NCI-H460 (cell line): Measurements from ENCODE around the gene NPB. TPM values are rescaled to one million over a fixed set of nuclear protein-coding genes. Genes with fewer than 3 reads are reported as not detected.

Source experiments
- DNase-seq: peaks from one replicate; pipeline ENCODE4 v3.0.0-alpha.2; 2016; ENCODE audit warnings: low read depth; ENCODE audit errors: extremely low read depth
- polyA plus RNA-seq: library from polyadenylated mRNA; depleted of rRNA; stranded (reverse); fragments of >200 nt; gene quantifications from 2 replicates; pipeline ENCODE4 v1.2.3, GENCODE V29; 2014; cell fraction: nucleus; rRNA removed
- total RNA-seq: library from RNA; depleted of rRNA; stranded (reverse); fragments of >200 nt; shearing (Covaris generic); gene quantifications from 2 replicates; pipeline ENCODE4 v1.2.3, GENCODE V29; 2014; rRNA removed

Gene NPB
- total RNA-seq: 0.05 TPM in 1 of 2 replicates, not detected in the other
- polyA plus RNA-seq: 2.8 TPM in 1 of 2 replicates, not detected in the other

- DNase-seq: no peak
Observed at GRCh38 chr17:81902023-81902652, at the start of gene NPB. Gene NPB (plus strand): TSS chr17:81902238. CDS start chr17:81902278, 40 bp downstream.

- DNase-seq: no peak
Observed at GRCh38 chr17:81854974-81855774, 46.9 kb upstream of the NPB start.

GRCh38 chr17:81858170-81858966 lies 43.7 kb upstream of the NPB start:
- no peak for DNase-seq

GRCh38 chr17:81858967-81859905 lies 42.8 kb upstream of the NPB start:
- no peak for DNase-seq

GRCh38 chr17:81859906-81860755 lies 41.9 kb upstream of the NPB start, which contains the start of gene P4HB:
Gene P4HB (minus strand): TSS chr17:81860535. CDS start chr17:81860471, 64 bp downstream.
- no peak for DNase-seq

- peak; percentile 100 for DNase-seq
Observed at GRCh38 chr17:81860756-81861568, 41.1 kb upstream of the NPB start.

GRCh38 chr17:81863123-81863675 lies 38.8 kb upstream of the NPB start:
- DNase-seq: no peak

- no peak for DNase-seq
Observed at GRCh38 chr17:81863833-81864768, 37.9 kb upstream of the NPB start.

- no peak for DNase-seq
Observed at GRCh38 chr17:81865358-81865732, 36.7 kb upstream of the NPB start.

- DNase-seq: no peak
Observed at GRCh38 chr17:81865733-81866439, 36.2 kb upstream of the NPB start.

GRCh38 chr17:81866440-81867169 lies 35.4 kb upstream of the NPB start:
- no peak for DNase-seq

GRCh38 chr17:81867170-81867990 lies 34.7 kb upstream of the NPB start:
- peak; percentile 68 for DNase-seq

GRCh38 chr17:81867991-81868673 lies 33.9 kb upstream of the NPB start:
- no peak for DNase-seq

GRCh38 chr17:81868674-81869220 lies 33.3 kb upstream of the NPB start:
- DNase-seq: peak; percentile 85
